Activated CD4-positive, alpha-beta T cell treated with anti-CD3 and anti-CD28 coated beads, Interleukin-2, Interleukin-6, amounts not matched to agents 100 ng/mL and 50 ng/mL, durations not matched to agents 16 hours and 8 hours (primary cell): Measurements from ENCODE around the gene DNAJC7.
"Not testable (repeated sequence)": the region's sequence is repeated elsewhere in the genome, so short reads cannot be mapped to it uniquely, and the experiment has no call there.

Experiments used
- DNase-seq: peaks from one replicate; pipeline ENCODE4 v3.0.0-alpha.2; 2020

The DNAJC7 gene

GRCh38 chr17:42010266-42010680, 7.0 kb downstream of the DNAJC7 start:
- not testable (repeated sequence) for DNase-seq

DNA sequence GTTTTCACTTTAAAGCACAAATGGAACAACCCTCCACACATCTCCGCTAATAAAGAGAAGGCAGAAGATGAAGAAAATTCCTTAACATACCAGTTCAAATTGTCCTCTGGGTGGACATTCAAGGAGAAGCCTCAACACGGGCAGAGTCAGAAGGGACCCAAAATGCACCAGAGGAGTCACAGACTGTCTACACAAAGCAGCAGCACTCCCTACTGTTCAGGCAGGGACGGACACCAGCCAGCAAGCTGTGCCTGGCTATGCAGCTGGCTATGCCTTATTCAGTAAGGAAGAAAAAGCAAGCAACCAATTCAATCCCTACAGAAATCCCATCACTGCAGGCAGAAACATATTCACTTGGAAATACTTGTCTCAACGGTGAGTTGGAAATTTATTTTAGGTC, 8.1 kb downstream of the DNAJC7 start:
- no peak for DNase-seq

GRCh38 chr17:42005166-42005565, 12.1 kb downstream of the DNAJC7 start:
- no peak for DNase-seq

GRCh38 chr17:42002792-42003301, 14.4 kb downstream of the DNAJC7 start:
- DNase-seq = no peak

GRCh38 chr17:42002175-42002791, 15.0 kb downstream of the DNAJC7 start:
- DNase-seq = no peak

DNA sequence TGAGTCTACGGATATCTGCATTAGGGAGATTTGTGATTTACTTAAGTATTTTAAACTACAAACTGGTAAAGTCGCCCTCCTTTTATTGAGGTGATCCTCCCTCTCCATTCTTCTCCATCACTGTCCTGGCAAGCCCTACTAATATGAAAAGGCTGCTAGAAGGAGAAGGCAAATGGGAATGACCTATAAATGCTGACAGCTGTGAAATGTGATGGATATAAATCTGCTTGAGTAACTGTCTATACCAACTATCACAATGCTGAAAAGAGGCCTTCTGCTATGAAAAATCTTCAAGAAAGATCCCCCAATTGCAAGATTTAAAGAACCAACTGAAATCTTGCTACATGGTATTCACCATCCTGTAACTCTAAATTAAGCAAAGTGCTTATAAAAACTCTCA, 15.5 kb downstream of the DNAJC7 start:
- no peak for DNase-seq

DNA sequence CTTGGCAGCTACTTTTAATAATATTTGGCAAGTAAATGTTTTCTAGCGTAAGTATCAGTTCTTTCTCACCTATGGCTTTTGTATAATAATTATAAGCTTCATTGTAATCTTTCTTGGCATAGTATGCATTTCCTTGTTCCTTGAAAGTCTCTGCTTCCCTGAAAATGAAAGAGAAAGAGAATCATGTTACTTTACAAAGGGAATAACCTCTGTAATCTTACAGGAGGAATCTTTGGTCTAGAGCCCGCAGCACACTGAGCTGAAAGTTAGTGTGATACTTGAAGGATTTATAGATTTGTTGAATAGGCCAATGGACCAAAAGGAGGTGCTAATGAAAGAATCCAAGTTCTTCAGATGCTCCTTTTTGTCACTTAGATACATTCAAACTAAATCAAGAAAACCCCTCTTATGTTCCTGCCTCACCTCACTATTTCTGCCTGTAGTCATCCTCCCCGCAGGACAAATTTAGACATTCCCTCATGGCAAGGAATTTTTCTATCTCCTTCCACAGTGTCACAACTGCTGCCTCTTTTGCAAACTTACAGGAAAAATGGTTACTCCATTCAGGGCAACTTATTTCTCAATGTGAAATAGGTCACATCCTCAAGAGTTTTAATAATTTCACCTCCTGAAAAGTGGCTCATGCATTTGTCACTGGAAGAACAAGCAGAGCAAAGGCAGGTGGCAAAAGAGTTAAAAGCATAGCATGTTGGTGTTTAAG, 16.7 kb downstream of the DNAJC7 start:
- DNase-seq = no peak

- no peak for DNase-seq
Observed at GRCh38 chr17:41998497-41998896, 18.7 kb downstream of the DNAJC7 start.

- DNase-seq = no peak
Observed at GRCh38 chr17:41996855-41997164, 20.4 kb downstream of the DNAJC7 start.

DNA sequence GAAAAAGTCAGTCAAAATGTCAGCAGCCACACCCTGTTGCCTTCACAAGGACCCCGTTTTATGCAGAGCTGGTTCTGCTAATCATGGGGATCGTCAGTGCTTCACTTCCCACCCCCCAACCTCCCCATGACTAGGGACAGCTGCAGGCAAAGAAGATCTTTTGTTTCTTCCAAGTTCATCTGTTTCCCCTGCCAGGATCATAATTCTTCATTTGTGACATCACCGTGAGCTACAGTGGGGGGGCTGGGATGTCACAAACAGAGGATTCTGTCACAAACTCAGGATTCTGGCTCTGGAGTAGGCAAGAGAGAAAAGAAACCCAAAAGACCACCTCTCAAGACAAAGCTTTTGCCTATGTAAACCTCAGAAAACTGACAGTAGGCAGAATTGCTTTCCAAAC, 24.7 kb downstream of the DNAJC7 start:
- no peak for DNase-seq

GRCh38 chr17:41989702-41990419, 27.4 kb downstream of the DNAJC7 start:
- DNase-seq = no peak

DNA sequence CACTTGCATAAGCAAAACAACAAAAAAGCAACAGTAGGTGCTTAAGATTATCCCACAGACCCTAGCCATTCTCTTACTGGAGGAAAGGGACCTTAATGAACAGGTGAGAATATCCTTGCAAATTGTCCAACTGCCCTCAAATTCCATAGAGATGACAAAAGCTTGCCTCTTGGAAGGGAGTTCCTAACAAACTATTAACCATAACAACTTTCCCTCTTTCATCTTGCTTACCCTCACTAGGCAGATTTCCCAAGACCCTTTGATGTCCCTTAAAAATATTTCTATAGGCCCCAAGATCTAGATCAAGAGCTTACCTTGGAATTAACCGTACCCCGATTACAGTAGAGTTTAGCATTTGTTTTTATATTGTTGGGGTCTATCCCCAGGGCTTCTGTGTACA, 28.8 kb downstream of the DNAJC7 start:
- no peak for DNase-seq

DNA sequence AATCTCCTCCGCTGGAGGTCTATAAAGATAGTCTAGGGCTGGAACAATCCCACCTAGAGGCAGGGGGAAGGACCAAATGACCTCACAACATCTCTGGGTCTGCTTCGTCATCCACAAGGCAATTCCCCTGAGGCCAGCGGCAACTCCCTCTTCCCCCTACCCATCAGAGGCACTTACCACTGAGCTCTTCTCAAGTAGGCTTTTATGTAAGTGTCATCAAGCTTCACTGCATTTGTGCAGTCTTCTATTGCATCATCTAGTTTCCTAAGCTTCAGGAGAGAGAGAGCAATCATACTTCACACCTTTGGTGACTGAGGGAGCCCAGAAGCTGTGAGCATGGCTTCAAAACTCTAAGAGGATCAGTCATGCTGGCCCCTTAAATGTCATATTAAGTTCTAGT, 29.6 kb downstream of the DNAJC7 start:
- peak; percentile 26 for DNase-seq

- no peak for DNase-seq
Observed at GRCh38 chr17:41986634-41987033, 30.6 kb downstream of the DNAJC7 start.

- no peak for DNase-seq
Observed at GRCh38 chr17:41985919-41986318, 31.3 kb downstream of the DNAJC7 start.

- no peak for DNase-seq
Observed at GRCh38 chr17:41984454-41984853, 32.8 kb downstream of the DNAJC7 start.

DNA sequence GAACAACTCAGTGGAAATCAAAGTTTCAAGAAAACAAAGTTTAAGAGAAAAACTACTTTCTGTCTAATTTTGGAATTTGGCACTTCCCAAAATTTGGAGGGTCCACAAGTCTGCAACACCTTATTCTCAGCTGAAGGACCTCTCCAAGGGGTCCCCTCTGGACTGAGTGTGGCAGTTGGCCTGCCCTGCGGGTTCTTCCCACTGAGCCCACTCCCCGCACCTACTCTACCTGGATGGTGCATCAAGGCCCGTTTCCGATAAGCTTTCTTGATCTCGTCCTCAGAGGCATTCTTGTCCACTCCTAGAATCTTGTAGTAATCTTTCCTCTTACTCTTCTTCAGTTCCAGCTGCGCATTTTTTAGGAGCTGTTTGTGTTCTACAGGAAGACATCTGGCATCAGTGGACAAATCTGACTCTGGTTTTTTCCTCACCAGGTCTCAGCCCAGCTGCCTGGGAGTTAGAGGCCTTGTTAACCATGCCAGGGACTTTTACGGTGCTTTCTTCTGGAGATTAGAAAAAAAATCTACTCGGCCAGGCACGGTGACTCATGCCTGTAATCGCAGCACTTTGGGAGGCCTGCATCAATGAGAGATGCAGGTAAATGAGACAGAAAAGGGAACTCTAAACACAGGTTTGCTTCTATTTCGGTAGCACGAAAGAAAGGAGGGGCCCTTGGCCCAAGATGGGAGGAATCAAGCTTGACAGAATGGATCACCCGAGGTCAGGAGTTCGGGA, 35.0 kb downstream of the DNAJC7 start:
- no peak for DNase-seq

- no peak for DNase-seq
Observed at GRCh38 chr17:41977991-41978390, 39.2 kb downstream of the DNAJC7 start.

- no peak for DNase-seq
Observed at GRCh38 chr17:41976142-41976768, 41.0 kb downstream of the DNAJC7 start.

- no peak for DNase-seq
Observed at GRCh38 chr17:41975099-41976083, 41.8 kb downstream of the DNAJC7 start.

- DNase-seq = no peak
Observed at GRCh38 chr17:41974658-41975057, 42.6 kb downstream of the DNAJC7 start.

DNA sequence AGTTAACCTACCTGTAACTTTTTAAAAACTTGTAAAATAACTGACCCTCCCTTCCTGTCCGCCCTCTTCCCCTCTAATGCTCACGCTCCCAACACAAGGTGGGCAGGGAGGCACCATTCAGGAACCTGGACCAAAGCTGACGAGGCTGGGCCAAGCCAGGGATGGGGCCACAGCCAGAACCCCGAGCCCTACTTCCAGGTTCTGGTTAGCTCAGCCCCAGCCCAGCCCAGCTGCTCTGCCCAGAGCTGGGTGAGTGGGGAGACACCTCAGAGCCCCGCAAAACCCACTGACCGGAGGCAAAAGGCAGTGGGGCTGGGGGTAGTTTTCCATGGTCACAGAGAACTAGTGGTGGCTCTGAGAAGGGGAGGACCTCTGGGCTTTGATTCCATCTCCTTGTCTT, 43.2 kb downstream of the DNAJC7 start:
- no peak for DNase-seq
